Hematopoietic multipotent progenitor cell treated with erythropoietin and hydrocortisone succinate and interleukin-3 and kit ligand, for 4 days (in vitro differentiated cells): ENCODE measurements around the gene HSD11B2.

Source experiments
- DNase-seq: peaks from one replicate; pipeline ENCODE4 v3.0.0-alpha.2; 2015

HSD11B2 gene

GRCh38 chr16:67396159-67397035 is 34.5 kb upstream of the HSD11B2 start:
- peak; percentile 51 for DNase-seq

GRCh38 chr16:67397036-67397801 is 33.7 kb upstream of the HSD11B2 start:
- DNase-seq: no peak

GRCh38 chr16:67397812-67398545 is 32.9 kb upstream of the HSD11B2 start:
- no peak for DNase-seq

GRCh38 chr16:67398546-67399217 is 32.2 kb upstream of the HSD11B2 start:
- no peak for DNase-seq

- peak; percentile 73 for DNase-seq
Measured at GRCh38 chr16:67399218-67399733, 31.6 kb upstream of the HSD11B2 start.

GRCh38 chr16:67399749-67400704 is 30.9 kb upstream of the HSD11B2 start:
- DNase-seq: no peak

GRCh38 chr16:67400901-67401300 is 30.0 kb upstream of the HSD11B2 start:
- no peak for DNase-seq

- no peak for DNase-seq
Measured at GRCh38 chr16:67403976-67404555, 26.9 kb upstream of the HSD11B2 start.

GRCh38 chr16:67404740-67405226 is 26.1 kb upstream of the HSD11B2 start:
- no peak for DNase-seq

- no peak for DNase-seq
Measured at GRCh38 chr16:67405336-67405735, 25.6 kb upstream of the HSD11B2 start.

- no peak for DNase-seq
Measured at GRCh38 chr16:67406111-67406971, 24.6 kb upstream of the HSD11B2 start.

- no peak for DNase-seq
Measured at GRCh38 chr16:67407176-67407787, 23.6 kb upstream of the HSD11B2 start.

- no peak for DNase-seq
Measured at GRCh38 chr16:67407788-67408452, 23.0 kb upstream of the HSD11B2 start.

GRCh38 chr16:67409631-67410030 is 21.3 kb upstream of the HSD11B2 start:
- DNase-seq: no peak

GRCh38 chr16:67411339-67411738 is 19.6 kb upstream of the HSD11B2 start:
- DNase-seq: no peak

GRCh38 chr16:67412294-67412693 is 18.6 kb upstream of the HSD11B2 start:
- no peak for DNase-seq

- DNase-seq: no peak
Measured at GRCh38 chr16:67413978-67414911, 16.7 kb upstream of the HSD11B2 start.
